B cell (primary cell): Measurements from ENCODE around the gene DLG1. TPM values are rescaled to one million over a fixed set of nuclear protein-coding genes. Genes with fewer than 3 reads are reported as not detected.

ENCODE experiments used
- ATAC-seq: fragments of 200-7000 bp; cut with Tn5 transposase; one replicate; pipeline ENCODE4 v1.10.0; 2021; ENCODE audit warnings: low read depth, mild to moderate bottlenecking, moderate number of reproducible peaks, moderate library complexity
- CTCF ChIA-PET: fragments of 350-600 bp; sonication (Branson Sonifier 250); formaldehyde crosslinking; loops from one replicate; lab custom pipeline; 2021; ENCODE audit warnings: antibody characterized with exemption, inconsistent platforms; lab: Charles Lee
- POLR2A ChIA-PET: fragments of 350-600 bp; sonication (Branson Sonifier 250); formaldehyde crosslinking; loops from one replicate; lab custom pipeline; 2021; ENCODE audit warnings: antibody characterized with exemption; lab: Charles Lee
- DNase-seq: peaks from one replicate; pipeline ENCODE4 v3.0.0; 2013
- H2AFZ ChIP-seq: 2 replicates; pipeline ENCODE4 v1.6.1; 2012; ENCODE audit warnings: mild to moderate bottlenecking, low read depth, low read length; ENCODE audit not compliant: insufficient read depth, poor library complexity, severe bottlenecking
- H3K27ac ChIP-seq, 2 donors: 1 replicate in 1 of 2; 2 replicates in 1 of 2; pipeline ENCODE4 v1.5.1; 2012 to 2013; ENCODE audit warnings: low read length in 2 of 2, mild to moderate bottlenecking in 2 of 2, moderate library complexity in 1 of 2
- H3K27me3 ChIP-seq, 4 experiments: fragments of 200-600 bp in 1 of 4; sonication (generic) in 1 of 4; replicated peaks in 1 of 4; 1 replicate in 2 of 4; 2 replicates in 2 of 4; pipeline versions ENCODE4 v1.6.1 to v1.7.0; 2013 to 2016; ENCODE audit warnings: low read length in 3 of 4, mild to moderate bottlenecking in 2 of 4, mixed read lengths in 1 of 4, moderate library complexity in 1 of 4; ENCODE audit not compliant: insufficient read depth in 4 of 4, control insufficient read depth in 3 of 4; ENCODE audit errors: control extremely low read depth in 1 of 4
- H3K36me3 ChIP-seq, 2 experiments: replicated peaks in 1 of 2; 1 replicate in 1 of 2; 2 replicates in 1 of 2; pipeline versions ENCODE4 v1.6.1 to v1.7.1; 2013; ENCODE audit warnings: low read length in 1 of 2; ENCODE audit not compliant: insufficient read depth in 2 of 2, control insufficient read depth in 1 of 2; ENCODE audit errors: control extremely low read depth in 1 of 2, extremely low read depth in 1 of 2
- H3K4me1 ChIP-seq, 2 donors: fragments of 200-600 bp in 1 of 2; sonication (generic) in 1 of 2; 1 replicate in 1 of 2; 2 replicates in 1 of 2; pipeline versions ENCODE4 v1.5.1 to v1.6.1; 2013 to 2017; ENCODE audit warnings: low read length in 2 of 2; ENCODE audit not compliant: control insufficient read depth in 2 of 2, insufficient read depth in 2 of 2
- H3K4me2 ChIP-seq: replicated peaks from 2 replicates; pipeline ENCODE3; 2012; ENCODE audit warnings: mild to moderate bottlenecking, low read depth, low read length; ENCODE audit not compliant: poor library complexity, severe bottlenecking
- H3K4me3 ChIP-seq, 5 experiments: fragments of 200-600 bp in 1 of 5; sonication (generic) in 1 of 5; 1 replicate in 3 of 5; 2 replicates in 2 of 5; pipeline versions ENCODE4 v1.5.1 to v1.7.0; 2011 to 2016; ENCODE audit warnings: low read length in 4 of 5, mild to moderate bottlenecking in 4 of 5, low read depth in 2 of 5, control low read depth in 1 of 5, moderate library complexity in 1 of 5; ENCODE audit not compliant: insufficient read depth in 1 of 5; ENCODE audit errors: control extremely low read depth in 1 of 5, extremely low read depth in 1 of 5
- H3K79me2 ChIP-seq: fragments of 200-600 bp; sonication (generic); one replicate; pipeline ENCODE4 v1.6.0; 2016; ENCODE audit warnings: low read length; ENCODE audit not compliant: control insufficient read depth, insufficient read depth
- H3K9ac ChIP-seq: fragments of 200-600 bp; sonication (generic); 2 replicates; pipeline ENCODE4 v1.6.1; 2017; ENCODE audit warnings: mild to moderate bottlenecking, low read length, moderate library complexity
- H3K9me3 ChIP-seq, 3 donors: one replicate each; pipeline versions ENCODE4 v1.6.1 to v1.7.1; 2013; ENCODE audit warnings: low read length in 2 of 3; ENCODE audit not compliant: control insufficient read depth in 2 of 3, insufficient read depth in 1 of 3; ENCODE audit errors: control extremely low read depth in 1 of 3
- H4K20me1 ChIP-seq: 2 replicates; pipeline ENCODE4 v1.6.0; 2012; ENCODE audit warnings: mild to moderate bottlenecking, low read length; ENCODE audit not compliant: insufficient read depth, control insufficient read depth, poor library complexity, severe bottlenecking
- H3K27ac Mint-ChIP-seq: one replicate; pipeline ENCODE4 v1.8.0; 2021; ENCODE audit warnings: mixed read lengths
- H3K27me3 Mint-ChIP-seq: one replicate; pipeline ENCODE4 v1.8.0; 2021; ENCODE audit warnings: mixed read lengths
- H3K4me1 Mint-ChIP-seq: one replicate; pipeline ENCODE4 v1.8.0; 2021; ENCODE audit warnings: mixed read lengths
- H3K4me3 Mint-ChIP-seq: one replicate; pipeline ENCODE4 v1.8.0; 2021; ENCODE audit warnings: mixed read lengths
- H3K9me3 Mint-ChIP-seq: one replicate; pipeline ENCODE4 v1.8.0; 2022; ENCODE audit warnings: mixed read lengths; ENCODE audit not compliant: insufficient read depth
- CTCF ChIP-seq: fragments of 200-600 bp; IDR thresholded peaks from one replicate; pipeline ENCODE4 v1.8.0; 2022; ENCODE audit warnings: antibody characterized with exemption, mild to moderate bottlenecking
- EZH2 ChIP-seq: IDR thresholded peaks from 2 replicates; pipeline ENCODE4 v1.6.1; 2012; ENCODE audit warnings: borderline replicate concordance, low read depth, mild to moderate bottlenecking, moderate library complexity, low read length; ENCODE audit not compliant: insufficient read depth, poor library complexity, severe bottlenecking
- WGBS: methylation state at CpG from one replicate; pipeline ENCODE4 v1.1.5; 2013; ENCODE audit warnings: missing lambda C conversion rate; ENCODE audit not compliant: insufficient coverage; 5-methylcytosine and 5-hydroxymethylcytosine counted together
- intact Hi-C: fragments of 100-400 bp; cut with micrococcal nuclease; formaldehyde crosslinking; loops from one replicate; pipeline ENCODE4 v1.10.0; 2022
- polyA plus RNA-seq: library from polyadenylated mRNA; depleted of rRNA; stranded (reverse); fragments of >200 nt; gene quantifications from 2 replicates; pipeline ENCODE4 v1.2.3, GENCODE V29; 2012
- total RNA-seq, 2 donors: library from RNA; stranded (reverse); fragments of 120-200 nt in 1 of 2; gene quantifications; 1 replicate in 1 of 2; 2 replicates in 1 of 2; pipeline versions ENCODE4 v1.2.3 to v1.2.4, GENCODE V29; 2013 to 2022

The DLG1 gene
- total and polyA plus RNA-seq, 2 donors (not counting 1 experiment from before 2014, with no cell fraction given), result 23.4 to 114 TPM

- H2AFZ ChIP-seq, result no peak overlapping the region
- Mint-ChIP-seq H3K9me3 (no peaks in the 10 kb centered on the region), H3K4me1 (peaks cover 21% of the 10 kb centered on the region), H3K27me3 (no peaks in the 10 kb centered on the region), H3K27ac (no peak overlapping the region), H3K4me3 (no peak overlapping the region)
- no peak overlapping the region for H3K4me2 ChIP-seq
- H3K9me3 ChIP-seq, result no peaks in the 10 kb centered on the region
- peaks cover 66% of the 10 kb centered on the region for H3K79me2 ChIP-seq
- POLR2A ChIA-PET, result no interaction called here
- no peak overlapping the region for H3K9ac ChIP-seq
- ATAC-seq (no peak), DNase-seq (no peak)
- peaks cover 0 to 3% of the 10 kb centered on the region in 2 experiments for H3K36me3 ChIP-seq
- CTCF ChIA-PET, result no interaction called here
- H3K27ac ChIP-seq, result no peak overlapping the region
- H3K4me3 ChIP-seq, result no peak overlapping the region
- no peaks in the 10 kb centered on the region for H3K27me3 ChIP-seq
- TF ChIP-seq EZH2, result no peak
- no peak for TF ChIP-seq CTCF
- WGBS, result no CpG with 5 or more reads among the region's 2 CpGs
- peaks cover 0 to 3% of the 10 kb centered on the region in 2 donors for H3K4me1 ChIP-seq
- H4K20me1 ChIP-seq, result peaks cover 36% of the 10 kb centered on the region
- intact Hi-C loops, result no loop called here
Observed at GRCh38 chr3:197197334-197197733, 101.1 kb downstream of the DLG1 start.

- Histone ChIP-seq H3K9me3 (no peaks in the 10 kb centered on the region), H3K4me3 (no peak overlapping the region), H3K4me1 (peaks cover 0 to 3% of the 10 kb centered on the region in 2 donors), H3K36me3 (peaks cover under 1 to 3% of the 10 kb centered on the region in 2 experiments), H3K9ac (no peak overlapping the region), H3K4me2 (no peak overlapping the region), H3K79me2 (peaks cover 59% of the 10 kb centered on the region), H4K20me1 (peaks cover 35% of the 10 kb centered on the region), H3K27ac (no peak overlapping the region), H3K27me3 (no peaks in the 10 kb centered on the region), H2AFZ (no peak overlapping the region)
- Mint-ChIP-seq H3K4me1 (peaks cover 12% of the 10 kb centered on the region), H3K27ac (no peak overlapping the region), H3K9me3 (no peaks in the 10 kb centered on the region), H3K27me3 (no peaks in the 10 kb centered on the region), H3K4me3 (no peak overlapping the region)
- ChIA-PET CTCF (no interaction called here), POLR2A (no interaction called here)
- no peak for DNase-seq
- intact Hi-C loops, result no loop called here
- TF ChIP-seq EZH2, result no peak
- no CpG with 5 or more reads among the region's 3 CpGs for WGBS
- ATAC-seq, result no peak
Observed at GRCh38 chr3:197196192-197196591, 102.2 kb downstream of the DLG1 start.
